Panc1 (cell line): Measurements from ENCODE around the gene NDUFAF3. TPM values are rescaled to one million over a fixed set of nuclear protein-coding genes. Genes with fewer than 3 reads are reported as not detected.

ENCODE experiments used
- ATAC-seq: fragments of 200-7000 bp; cut with Tn5 transposase; 2 replicates; pipeline ENCODE4 v1.9.1; 2020; ENCODE audit warnings: mild to moderate bottlenecking, moderate library complexity
- BruUV-seq: library from RNA; stranded (reverse); fragments of 400-500 nt; replicated peaks from 2 replicates; lab custom pipeline; 2021; lab: Mats Ljungman, UMichigan
- CTCF ChIA-PET: fragments of 300-600 bp; sonication (Branson Sonifier 250); formaldehyde crosslinking; loops from one replicate; lab custom pipeline; 2022; ENCODE audit warnings: antibody characterized with exemption; lab: Charles Lee
- POLR2A ChIA-PET: fragments of 300-600 bp; sonication (Branson Sonifier 250); formaldehyde crosslinking; loops from one replicate; lab custom pipeline; 2022; ENCODE audit warnings: antibody characterized with exemption; lab: Charles Lee
- DNase-seq: peaks from one replicate; pipeline ENCODE4 v3.0.0-alpha.2; 2010; ENCODE audit warnings: low read depth, low spot score
- H3K27ac ChIP-seq: 2 replicates; pipeline ENCODE4 v1.5.1; 2011; ENCODE audit warnings: mild to moderate bottlenecking, low read length, inconsistent platforms
- H3K27me3 ChIP-seq: fragments of 200-500 bp; sonication (Bioruptor generic); 2 replicates; pipeline ENCODE4 v1.6.0; 2014; ENCODE audit warnings: low read length, inconsistent platforms; ENCODE audit not compliant: control insufficient read depth, insufficient read depth
- H3K36me3 ChIP-seq: fragments of 200-500 bp; sonication (Bioruptor generic); 2 replicates; pipeline ENCODE4 v1.5.1; 2014; ENCODE audit warnings: inconsistent platforms, mild to moderate bottlenecking, low read length, moderate library complexity; ENCODE audit not compliant: control insufficient read depth, insufficient read depth
- H3K4me1 ChIP-seq: 2 replicates; pipeline ENCODE4 v1.5.1; 2011; ENCODE audit warnings: inconsistent platforms, mild to moderate bottlenecking, low read length, moderate library complexity; ENCODE audit not compliant: control insufficient read depth, insufficient read depth
- H3K4me3 ChIP-seq, 2 experiments: 2 replicates each; pipeline ENCODE4 v1.5.1; 2011 to 2012; ENCODE audit warnings: low read depth in 2 of 2, low read length in 2 of 2, mild to moderate bottlenecking in 2 of 2, inconsistent platforms in 1 of 2, moderate library complexity in 1 of 2
- H3K9me3 ChIP-seq: fragments of 200-500 bp; sonication (Bioruptor generic); 2 replicates; pipeline ENCODE4 v1.5.1; 2014; ENCODE audit warnings: low read depth, mild to moderate bottlenecking, inconsistent platforms, low read length, moderate library complexity; ENCODE audit not compliant: control insufficient read depth, insufficient read depth
- POLR2AphosphoS5 ChIP-seq: IDR thresholded peaks from 2 replicates; pipeline ENCODE4 v1.6.1; 2012; ENCODE audit warnings: mild to moderate bottlenecking, low read depth, low read length, moderate library complexity
- SIN3A ChIP-seq: IDR thresholded peaks from 2 replicates; pipeline ENCODE4 v1.6.1; 2012; ENCODE audit warnings: low read depth, mild to moderate bottlenecking, low read length, moderate library complexity, borderline replicate concordance; ENCODE audit not compliant: insufficient read depth
- TCF7L2 ChIP-seq: IDR thresholded peaks from 2 replicates; pipeline ENCODE4 v1.6.1; 2011; ENCODE audit warnings: mild to moderate bottlenecking, low read depth, low read length, inconsistent platforms
- in situ Hi-C: cut with HindIII; loops from 2 replicates; pipeline ENCODE4 v1.10.0; 2016; ENCODE audit warnings: low sequenced_read_pairs, low pct_unique_long_range_greater_than_20kb
- intact Hi-C: fragments of 100-400 bp; cut with micrococcal nuclease; formaldehyde crosslinking; loops from one replicate; pipeline ENCODE4 v1.10.0; 2022; ENCODE audit not compliant: unreplicated experiment
- total RNA-seq: library from RNA; stranded (reverse); gene quantifications from one replicate; pipeline ENCODE4 v1.2.1, GENCODE V29; 2021; ENCODE audit not compliant: unreplicated experiment
- TF ChIP-seq, protein P1 (sequence below): fragments of 450-650 bp; IDR thresholded peaks from 2 replicates; pipeline ENCODE4 v1.5.1; 2017; ENCODE audit warnings: mild to moderate bottlenecking
- TF ChIP-seq, protein P2 (sequence below), 2 experiments: IDR thresholded peaks; 2 replicates each; pipeline ENCODE4 v1.6.1; 2011 to 2012; ENCODE audit warnings: low read depth in 2 of 2, control low read depth in 1 of 2, low read length in 1 of 2, mild to moderate bottlenecking in 1 of 2, moderate library complexity in 1 of 2; ENCODE audit not compliant: insufficient read depth in 1 of 2

The NDUFAF3 gene
- total RNA-seq, 1 experiment from 2014 or later, result 101 TPM

DNA sequence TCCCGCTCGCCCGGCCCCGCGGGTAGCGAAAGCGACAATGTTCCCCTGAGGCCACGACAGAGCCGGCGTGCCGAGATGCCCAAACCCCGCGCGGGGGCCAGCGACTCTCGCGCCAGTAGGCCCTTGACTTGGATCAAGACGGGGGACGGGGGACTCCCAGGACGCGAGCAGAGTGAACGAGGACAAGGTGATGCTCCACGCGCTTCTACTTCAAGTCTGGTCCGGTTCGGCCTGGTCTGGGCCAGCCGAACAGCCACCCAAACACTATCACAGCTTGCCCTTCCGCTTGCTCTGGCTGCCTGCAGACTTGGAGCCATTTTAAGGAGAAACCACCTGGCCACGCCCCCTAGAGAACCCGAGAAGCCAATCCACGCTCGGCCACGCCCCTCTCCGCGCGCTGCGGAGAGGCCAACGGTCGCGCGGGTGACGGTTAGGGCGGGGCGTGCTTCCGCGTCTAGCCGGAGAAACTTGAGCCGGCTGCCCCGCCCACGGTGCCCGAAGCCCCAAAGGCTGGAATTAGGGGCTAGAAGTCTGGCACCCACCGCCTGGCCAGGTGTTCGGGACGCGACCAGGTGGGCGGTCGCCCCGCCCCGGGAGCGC lies 608 bp upstream of the NDUFAF3 start:
- ChIA-PET POLR2A (interaction anchor here (0.6 to 1.1 kb wide), 2 partner anchors 33 to 399 kb away, joined by 5 to 11 read pairs; partner anchors contain the start of gene TMEM89), CTCF (interaction anchor here (1.5 kb wide), 1 partner anchor 33 kb away, joined by 4 read pairs; no protein-coding TSS in a partner anchor)
- no TSS peak for BruUV-seq
- in situ Hi-C loops, result no loop called here
- intact Hi-C loops, result no loop called here
- peak overlapping the region; percentile 71 to 90 for H3K4me3 ChIP-seq
- peaks cover 29% of the 10 kb centered on the region for H3K4me1 ChIP-seq
- TF ChIP-seq TCF7L2 (no peak), SIN3A (peak; percentile 73; the same call in 1 of the 2 replicates), POLR2AphosphoS5 (peak; percentile 99)
- TF ChIP-seq, protein P1, sequence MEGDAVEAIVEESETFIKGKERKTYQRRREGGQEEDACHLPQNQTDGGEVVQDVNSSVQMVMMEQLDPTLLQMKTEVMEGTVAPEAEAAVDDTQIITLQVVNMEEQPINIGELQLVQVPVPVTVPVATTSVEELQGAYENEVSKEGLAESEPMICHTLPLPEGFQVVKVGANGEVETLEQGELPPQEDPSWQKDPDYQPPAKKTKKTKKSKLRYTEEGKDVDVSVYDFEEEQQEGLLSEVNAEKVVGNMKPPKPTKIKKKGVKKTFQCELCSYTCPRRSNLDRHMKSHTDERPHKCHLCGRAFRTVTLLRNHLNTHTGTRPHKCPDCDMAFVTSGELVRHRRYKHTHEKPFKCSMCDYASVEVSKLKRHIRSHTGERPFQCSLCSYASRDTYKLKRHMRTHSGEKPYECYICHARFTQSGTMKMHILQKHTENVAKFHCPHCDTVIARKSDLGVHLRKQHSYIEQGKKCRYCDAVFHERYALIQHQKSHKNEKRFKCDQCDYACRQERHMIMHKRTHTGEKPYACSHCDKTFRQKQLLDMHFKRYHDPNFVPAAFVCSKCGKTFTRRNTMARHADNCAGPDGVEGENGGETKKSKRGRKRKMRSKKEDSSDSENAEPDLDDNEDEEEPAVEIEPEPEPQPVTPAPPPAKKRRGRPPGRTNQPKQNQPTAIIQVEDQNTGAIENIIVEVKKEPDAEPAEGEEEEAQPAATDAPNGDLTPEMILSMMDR, result no peak
- TF ChIP-seq, protein P2, sequence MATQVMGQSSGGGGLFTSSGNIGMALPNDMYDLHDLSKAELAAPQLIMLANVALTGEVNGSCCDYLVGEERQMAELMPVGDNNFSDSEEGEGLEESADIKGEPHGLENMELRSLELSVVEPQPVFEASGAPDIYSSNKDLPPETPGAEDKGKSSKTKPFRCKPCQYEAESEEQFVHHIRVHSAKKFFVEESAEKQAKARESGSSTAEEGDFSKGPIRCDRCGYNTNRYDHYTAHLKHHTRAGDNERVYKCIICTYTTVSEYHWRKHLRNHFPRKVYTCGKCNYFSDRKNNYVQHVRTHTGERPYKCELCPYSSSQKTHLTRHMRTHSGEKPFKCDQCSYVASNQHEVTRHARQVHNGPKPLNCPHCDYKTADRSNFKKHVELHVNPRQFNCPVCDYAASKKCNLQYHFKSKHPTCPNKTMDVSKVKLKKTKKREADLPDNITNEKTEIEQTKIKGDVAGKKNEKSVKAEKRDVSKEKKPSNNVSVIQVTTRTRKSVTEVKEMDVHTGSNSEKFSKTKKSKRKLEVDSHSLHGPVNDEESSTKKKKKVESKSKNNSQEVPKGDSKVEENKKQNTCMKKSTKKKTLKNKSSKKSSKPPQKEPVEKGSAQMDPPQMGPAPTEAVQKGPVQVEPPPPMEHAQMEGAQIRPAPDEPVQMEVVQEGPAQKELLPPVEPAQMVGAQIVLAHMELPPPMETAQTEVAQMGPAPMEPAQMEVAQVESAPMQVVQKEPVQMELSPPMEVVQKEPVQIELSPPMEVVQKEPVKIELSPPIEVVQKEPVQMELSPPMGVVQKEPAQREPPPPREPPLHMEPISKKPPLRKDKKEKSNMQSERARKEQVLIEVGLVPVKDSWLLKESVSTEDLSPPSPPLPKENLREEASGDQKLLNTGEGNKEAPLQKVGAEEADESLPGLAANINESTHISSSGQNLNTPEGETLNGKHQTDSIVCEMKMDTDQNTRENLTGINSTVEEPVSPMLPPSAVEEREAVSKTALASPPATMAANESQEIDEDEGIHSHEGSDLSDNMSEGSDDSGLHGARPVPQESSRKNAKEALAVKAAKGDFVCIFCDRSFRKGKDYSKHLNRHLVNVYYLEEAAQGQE (IDR thresholded peaks at IDR 0.05; ENCODE audit: insufficient read depth in 1 of 2, low read depth in 2 of 2, low read length in 1 of 2), result no peak
- peaks cover 9% of the 10 kb centered on the region for H3K36me3 ChIP-seq
- DNase-seq (peak; percentile 77), ATAC-seq (peak; percentile 54)
- no peaks in the 10 kb centered on the region for H3K9me3 ChIP-seq
- H3K27ac ChIP-seq, result peak overlapping the region; percentile 97
- H3K27me3 ChIP-seq, result no peaks in the 10 kb centered on the region

DNA sequence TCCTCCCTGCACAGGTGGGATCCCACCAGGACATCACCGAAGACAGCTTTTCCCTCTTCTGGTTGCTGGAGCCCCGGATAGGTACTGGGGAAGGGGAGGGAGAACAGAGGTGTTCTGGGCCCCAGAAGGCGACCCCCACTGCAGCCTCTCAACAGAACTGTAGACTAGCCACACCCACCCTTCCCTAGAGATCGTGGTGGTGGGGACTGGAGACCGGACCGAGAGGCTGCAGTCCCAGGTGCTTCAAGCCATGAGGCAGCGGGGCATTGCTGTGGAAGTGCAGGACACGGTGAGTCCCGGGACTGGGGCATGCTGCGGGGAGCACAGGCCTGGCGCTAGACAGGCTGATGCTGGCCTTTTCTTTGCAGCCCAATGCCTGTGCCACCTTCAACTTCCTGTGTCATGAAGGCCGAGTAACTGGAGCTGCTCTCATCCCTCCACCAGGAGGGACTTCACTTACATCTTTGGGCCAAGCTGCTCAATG lies 809 bp downstream of the NDUFAF3 start:
- BruUV-seq, result no TSS peak
- intact Hi-C loops (no loop called here), in situ Hi-C loops (no loop called here)
- POLR2A ChIA-PET, result interaction anchor here (0.5 to 1.2 kb wide), 3 partner anchors 16 to 56 kb away, joined by 5 to 9 read pairs (median 6); partner anchors contain the start of gene WDR6
- TF ChIP-seq, protein P2 (IDR thresholded peaks at IDR 0.05; ENCODE audit: insufficient read depth in 1 of 2, low read depth in 2 of 2, low read length in 1 of 2), result no peak
- TF ChIP-seq SIN3A (no peak), POLR2AphosphoS5 (no peak; the same call in 1 of the 2 replicates), TCF7L2 (no peak)
- TF ChIP-seq, protein P1, result no peak
- peaks cover 9% of the 10 kb centered on the region for H3K36me3 ChIP-seq
- DNase-seq, result no peak
- H3K27ac ChIP-seq, result peak overlapping the region; percentile 86
- H3K9me3 ChIP-seq, result no peaks in the 10 kb centered on the region
- ATAC-seq, result no peak
- H3K27me3 ChIP-seq, result no peaks in the 10 kb centered on the region
- H3K4me1 ChIP-seq, result peaks cover 24% of the 10 kb centered on the region; the same call in 1 of the 2 replicates
- CTCF ChIA-PET, result no interaction called here
- peak overlapping the region; percentile 71 to 90 for H3K4me3 ChIP-seq
